ENCODE data around the gene SMDT1. TPM values are rescaled to one million over a fixed set of nuclear protein-coding genes. Genes with fewer than 3 reads are reported as not detected.
"Not testable (repeated sequence)": the region's sequence is repeated elsewhere in the genome, so short reads cannot be mapped to it uniquely, and the experiment has no call there.

SMDT1 gene
- total RNA-seq, 1 experiment from 2014 or later: 76.9 TPM

DNA sequence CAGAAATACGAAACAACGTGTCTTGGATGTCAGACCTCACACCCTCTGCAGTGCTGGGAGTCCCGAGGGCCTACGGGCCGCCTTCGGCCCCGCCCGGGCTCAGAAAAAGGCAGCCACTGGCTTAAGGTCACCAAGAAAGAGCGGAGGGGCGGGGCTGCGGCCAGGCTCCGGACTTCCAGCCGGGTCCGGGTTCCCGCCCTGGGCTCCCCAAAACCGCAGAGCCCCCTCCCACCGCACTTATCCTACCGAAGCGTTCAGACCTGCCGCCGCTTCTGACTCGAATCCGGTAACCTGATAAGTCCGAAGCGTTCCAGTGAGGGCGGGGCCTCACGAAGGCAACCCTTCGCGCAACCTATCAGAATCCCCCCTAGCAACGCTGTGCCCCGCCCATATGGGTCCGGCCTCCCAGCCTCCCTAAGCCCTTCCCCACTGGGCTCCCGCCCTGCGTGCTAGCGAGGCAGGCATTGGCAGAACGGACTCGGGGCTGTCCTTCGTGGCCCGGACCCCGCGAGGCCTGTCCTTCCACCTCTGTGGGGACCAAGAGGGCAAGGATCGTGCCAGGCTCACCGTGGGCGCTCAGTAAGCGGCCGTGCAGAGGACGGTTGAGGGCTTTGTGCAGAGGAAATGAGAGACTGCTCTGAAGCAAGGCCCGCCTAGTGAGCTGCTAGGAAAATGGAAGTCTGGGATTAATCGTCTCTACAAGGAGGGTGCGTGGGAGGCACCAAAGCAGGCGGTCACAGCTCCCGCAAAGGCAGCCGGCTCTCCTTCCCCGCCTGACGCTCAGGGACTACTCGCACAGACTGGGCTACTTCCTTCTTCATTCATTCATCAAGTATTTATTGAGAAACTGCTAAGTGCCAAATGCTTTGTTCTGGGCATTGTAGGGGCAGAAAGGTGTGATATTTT lies 8.7 kb upstream of the SMDT1 start, which contains the start of gene NAGA:
Gene NAGA (minus strand): TSS at position 296 of the 906 bp plus-strand sequence. CDS start 515 bp downstream, outside the sequence.
- ChIA-PET POLR2A (interaction anchor here (0.6 to 3.6 kb wide), 12 partner anchors 9 to 977 kb away, joined by 3 to 39 read pairs (median 3); partner anchors contain the start of genes CCDC134, CENPM, NDUFA6 and SMDT1), CTCF (interaction anchor here (0.8 kb wide), 1 partner anchor 31 kb away, joined by 3 read pairs; no protein-coding TSS in a partner anchor)
- TF ChIP-seq CTCF (IDR thresholded peaks at IDR 0.05; ENCODE audit: unreplicated experiment): no peak
- TSS peak; percentile 55 for BruUV-seq (replicated peaks)
- Mint-ChIP-seq H3K27me3 (ENCODE audit: insufficient read depth, unreplicated experiment) (no peaks in the 10 kb centered on the region), H3K36me3 (ENCODE audit: insufficient read depth, unreplicated experiment) (no peaks in the 10 kb centered on the region), H3K4me1 (ENCODE audit: insufficient read depth, unreplicated experiment) (no peaks in the 10 kb centered on the region), H3K4me3 (ENCODE audit: unreplicated experiment) (peak within 1 kb of the TSS; percentile 82), H3K9me3 (ENCODE audit: unreplicated experiment) (no peaks in the 10 kb centered on the region), H3K27ac (ENCODE audit: low read depth, unreplicated experiment) (peak within 1 kb of the TSS; percentile 89)
- intact Hi-C loops (cut with micrococcal nuclease): no loop called here
- peak; percentile 98 for DNase-seq (ENCODE audit: unreplicated experiment)

GRCh38 chr22:42071508-42071907 lies 8.0 kb upstream of the SMDT1 start:
- peak overlapping the region; percentile 89 for H3K27ac Mint-ChIP-seq (ENCODE audit: low read depth, unreplicated experiment)
- intact Hi-C loops (cut with micrococcal nuclease); H3K27me3 Mint-ChIP-seq (ENCODE audit: insufficient read depth, unreplicated experiment); CTCF ChIA-PET; DNase-seq (ENCODE audit: unreplicated experiment); H3K9me3 Mint-ChIP-seq (ENCODE audit: unreplicated experiment); BruUV-seq (replicated peaks); H3K36me3 Mint-ChIP-seq (ENCODE audit: insufficient read depth, unreplicated experiment); H3K4me1 Mint-ChIP-seq (ENCODE audit: insufficient read depth, unreplicated experiment): not testable (repeated sequence)
- H3K4me3 Mint-ChIP-seq (ENCODE audit: unreplicated experiment): peak overlapping the region; percentile 82
- POLR2A ChIA-PET: interaction anchor here (0.6 to 3.6 kb wide), 6 partner anchors 8 to 978 kb away, joined by 3 to 39 read pairs (median 5); partner anchors contain the start of genes CENPM, NDUFA6 and SMDT1

GRCh38 chr22:42072606-42073330 lies 6.7 kb upstream of the SMDT1 start:
- no peaks in the 10 kb centered on the region for H3K9me3 Mint-ChIP-seq (ENCODE audit: unreplicated experiment)
- H3K36me3 Mint-ChIP-seq (ENCODE audit: insufficient read depth, unreplicated experiment): no peaks in the 10 kb centered on the region
- no peak for TF ChIP-seq CTCF (IDR thresholded peaks at IDR 0.05; ENCODE audit: unreplicated experiment)
- intact Hi-C loops (cut with micrococcal nuclease): no loop called here
- BruUV-seq (replicated peaks): no TSS peak
- no peak for DNase-seq (ENCODE audit: unreplicated experiment)
- no peak overlapping the region for H3K4me3 Mint-ChIP-seq (ENCODE audit: unreplicated experiment)
- H3K27me3 Mint-ChIP-seq (ENCODE audit: insufficient read depth, unreplicated experiment): no peaks in the 10 kb centered on the region
- CTCF ChIA-PET: no interaction called here
- H3K4me1 Mint-ChIP-seq (ENCODE audit: insufficient read depth, unreplicated experiment): no peaks in the 10 kb centered on the region
- H3K27ac Mint-ChIP-seq (ENCODE audit: low read depth, unreplicated experiment): no peak overlapping the region
- POLR2A ChIA-PET: no interaction called here

DNA sequence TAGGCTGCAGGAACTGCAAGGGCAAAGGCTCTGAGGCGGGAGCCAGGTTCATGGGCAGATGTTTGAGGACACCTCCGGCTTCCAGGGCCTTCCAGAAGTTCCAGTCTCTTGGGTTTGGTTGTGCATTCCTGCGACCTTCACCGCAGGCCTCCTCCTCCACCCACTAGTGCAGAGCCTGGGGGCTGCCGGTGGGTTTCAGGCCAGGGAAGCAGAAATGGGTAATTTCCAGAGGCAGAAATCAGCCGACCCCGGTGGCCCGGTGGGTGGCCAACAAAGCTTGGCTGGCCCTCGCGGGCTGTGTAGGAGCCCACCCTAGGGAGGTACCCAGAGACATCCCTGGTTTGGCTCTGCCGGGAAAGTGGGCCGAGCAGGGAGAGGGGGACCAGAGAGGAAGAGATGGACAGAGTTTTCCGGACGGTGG lies 5.9 kb upstream of the SMDT1 start:
- CTCF ChIA-PET: no interaction called here
- H3K36me3 Mint-ChIP-seq (ENCODE audit: insufficient read depth, unreplicated experiment): no peaks in the 10 kb centered on the region
- H3K4me1 Mint-ChIP-seq (ENCODE audit: insufficient read depth, unreplicated experiment): no peaks in the 10 kb centered on the region
- POLR2A ChIA-PET: no interaction called here
- no peaks in the 10 kb centered on the region for H3K27me3 Mint-ChIP-seq (ENCODE audit: insufficient read depth, unreplicated experiment)
- no peak for TF ChIP-seq CTCF (IDR thresholded peaks at IDR 0.05; ENCODE audit: unreplicated experiment)
- no TSS peak for BruUV-seq (replicated peaks)
- no peak overlapping the region for H3K27ac Mint-ChIP-seq (ENCODE audit: low read depth, unreplicated experiment)
- no peak overlapping the region for H3K4me3 Mint-ChIP-seq (ENCODE audit: unreplicated experiment)
- intact Hi-C loops (cut with micrococcal nuclease): no loop called here
- no peaks in the 10 kb centered on the region for H3K9me3 Mint-ChIP-seq (ENCODE audit: unreplicated experiment)
- no peak for DNase-seq (ENCODE audit: unreplicated experiment)
